Skeletal muscle tissue (tissue), 4 donors: ENCODE measurements around the gene CXADR. TPM values are rescaled to one million over a fixed set of nuclear protein-coding genes. Genes with fewer than 3 reads are reported as not detected.
"Not testable (repeated sequence)": the region's sequence is repeated elsewhere in the genome, so short reads cannot be mapped to it uniquely, and the experiment has no call there.

Experiments used
- H3K27ac ChIP-seq: one replicate; pipeline ENCODE4 v1.7.0; 2013; ENCODE audit warnings: mild to moderate bottlenecking, low read depth, low read length, inconsistent platforms
- H3K27me3 ChIP-seq, 3 donors: one replicate each; pipeline ENCODE4 v1.7.0; 2013; ENCODE audit warnings: low read length in 3 of 3; ENCODE audit not compliant: control insufficient read depth in 3 of 3, insufficient read depth in 3 of 3
- H3K36me3 ChIP-seq, 3 donors: one replicate each; pipeline ENCODE4 v1.7.0; 2013; ENCODE audit warnings: low read length in 3 of 3; ENCODE audit not compliant: control insufficient read depth in 3 of 3, insufficient read depth in 3 of 3
- H3K4me1 ChIP-seq, 3 donors: one replicate each; pipeline ENCODE4 v1.7.0; 2013; ENCODE audit warnings: low read length in 3 of 3, mild to moderate bottlenecking in 3 of 3; ENCODE audit not compliant: control insufficient read depth in 3 of 3, insufficient read depth in 3 of 3
- H3K4me3 ChIP-seq, 3 donors: one replicate each; pipeline ENCODE4 v1.7.0; 2013; ENCODE audit warnings: low read length in 3 of 3
- H3K9ac ChIP-seq, 3 donors: one replicate each; pipeline ENCODE4 v1.7.0; 2013; ENCODE audit warnings: low read length in 3 of 3, mild to moderate bottlenecking in 3 of 3, moderate library complexity in 2 of 3, low read depth in 1 of 3
- H3K9me3 ChIP-seq, 3 donors: one replicate each; pipeline ENCODE4 v1.7.0; 2013; ENCODE audit warnings: low read length in 3 of 3; ENCODE audit not compliant: control insufficient read depth in 3 of 3
- total RNA-seq: library from RNA; depleted of rRNA; stranded (reverse); fragments of >200 nt; gene quantifications from one replicate; pipeline ENCODE4 v1.2.3, GENCODE V29; 2014
- donor health status: Osteomylitis.

The CXADR gene
- total RNA-seq, 1 donor from 2014 or later: 0.52 TPM

DNA sequence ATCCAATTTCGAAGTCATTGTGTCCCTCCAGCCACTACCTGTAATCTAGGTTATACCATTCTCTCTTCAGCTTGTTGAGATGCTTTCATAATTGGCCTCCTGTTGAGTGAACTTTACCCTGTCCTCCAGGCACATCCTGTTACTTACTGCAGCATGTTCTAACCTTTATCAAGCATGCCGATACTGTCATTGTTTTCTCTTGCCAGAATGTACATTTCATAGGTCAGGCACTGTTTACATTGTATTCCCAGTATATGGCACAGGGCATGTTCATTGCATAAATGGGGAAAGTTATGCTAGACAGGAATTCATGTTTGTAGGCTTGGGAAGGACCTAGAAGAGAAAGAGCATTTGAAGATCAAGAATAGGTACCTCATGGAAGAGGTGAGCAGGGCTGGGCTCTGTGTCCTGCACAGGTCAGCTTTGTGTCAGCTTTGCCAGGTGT, 10.2 kb downstream of the CXADR start:
- Histone ChIP-seq H3K4me1 (no peaks in the 10 kb centered on the region), H3K36me3 (no peaks in the 10 kb centered on the region), H3K9me3 (no peaks in the 10 kb centered on the region), H3K4me3 (no peak overlapping the region), H3K9ac (no peak overlapping the region), H3K27me3 (peaks cover 0 to 7% (median 0%) of the 10 kb centered on the region in 3 donors), H3K27ac (no peak overlapping the region)

DNA sequence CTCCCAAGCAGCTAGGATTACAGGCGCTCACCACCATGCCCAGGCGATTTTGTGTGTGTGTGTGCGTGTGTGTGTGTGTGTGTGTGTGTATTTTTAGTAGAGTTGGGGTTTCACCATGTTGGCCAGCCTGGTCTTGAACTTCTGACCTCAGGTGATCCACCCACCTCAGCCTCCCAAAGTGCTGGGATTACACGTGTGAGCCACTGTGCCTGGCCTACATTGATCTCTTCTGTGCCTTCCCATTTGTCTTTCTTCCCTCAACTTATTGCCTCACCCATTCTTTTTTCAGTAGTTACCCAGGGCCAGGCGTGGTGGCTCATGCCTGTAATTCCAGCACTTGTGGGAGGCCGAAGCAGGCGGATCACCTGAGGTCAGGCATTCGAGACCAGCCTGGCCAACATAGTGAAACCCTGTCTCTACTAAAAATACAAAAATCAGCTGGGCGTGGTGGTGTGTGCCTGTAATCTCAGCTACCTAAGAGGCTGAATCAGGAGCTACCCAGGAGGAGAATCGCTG, 11.2 kb downstream of the CXADR start:
- not testable (repeated sequence) for H3K36me3 ChIP-seq, H3K27me3 ChIP-seq, H3K9ac ChIP-seq, H3K4me1 ChIP-seq, H3K4me3 ChIP-seq, H3K27ac ChIP-seq, H3K9me3 ChIP-seq

DNA sequence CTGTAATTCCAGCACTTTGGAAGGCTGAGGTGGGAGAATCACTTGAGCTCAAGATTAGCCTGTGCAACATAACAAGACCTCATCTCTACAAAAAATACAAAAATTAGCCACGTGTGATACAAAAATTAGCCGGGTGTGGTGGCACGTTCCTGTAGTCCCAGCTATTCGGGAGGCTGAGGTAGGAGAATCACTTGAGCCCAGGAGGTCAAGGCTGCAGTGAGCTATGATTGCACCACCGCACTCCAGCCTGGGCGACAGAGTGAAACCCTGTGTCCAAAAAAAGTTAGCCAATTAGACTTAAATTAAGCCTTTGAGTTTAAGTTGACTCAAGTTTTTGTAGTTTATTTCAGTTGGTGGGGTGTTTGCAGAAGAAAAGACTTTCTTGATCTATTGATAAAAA, 11.8 kb downstream of the CXADR start:
- H3K27me3 ChIP-seq: no peaks in the 10 kb centered on the region
- H3K4me1 ChIP-seq: no peaks in the 10 kb centered on the region
- H3K9me3 ChIP-seq: no peaks in the 10 kb centered on the region
- H3K4me3 ChIP-seq: no peak overlapping the region
- H3K36me3 ChIP-seq: no peaks in the 10 kb centered on the region
- no peak overlapping the region for H3K9ac ChIP-seq
- no peak overlapping the region for H3K27ac ChIP-seq

DNA sequence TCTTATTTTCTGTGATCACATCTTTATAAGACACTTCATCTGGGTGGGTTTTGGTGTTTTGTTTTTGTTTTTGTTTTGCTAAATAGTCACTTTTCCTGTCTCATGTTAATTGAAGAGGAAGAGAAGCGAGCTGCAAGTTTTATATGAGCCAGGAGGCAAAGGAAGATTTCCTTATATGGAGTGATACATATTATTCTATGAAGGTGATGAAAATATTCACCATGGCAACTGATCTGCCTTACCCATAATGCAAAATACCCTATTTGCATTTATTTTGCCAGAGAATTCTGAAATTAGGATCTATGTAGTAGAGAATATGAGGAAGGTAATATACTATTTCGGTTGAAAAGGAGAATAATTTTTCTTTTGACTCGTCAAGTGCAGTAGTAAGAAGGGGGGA, 13.9 kb downstream of the CXADR start:
- H3K9ac ChIP-seq: no peak overlapping the region
- H3K4me1 ChIP-seq: no peaks in the 10 kb centered on the region
- no peaks in the 10 kb centered on the region for H3K36me3 ChIP-seq
- H3K27me3 ChIP-seq: no peaks in the 10 kb centered on the region
- no peak overlapping the region for H3K4me3 ChIP-seq
- no peaks in the 10 kb centered on the region for H3K9me3 ChIP-seq
- no peak overlapping the region for H3K27ac ChIP-seq

DNA sequence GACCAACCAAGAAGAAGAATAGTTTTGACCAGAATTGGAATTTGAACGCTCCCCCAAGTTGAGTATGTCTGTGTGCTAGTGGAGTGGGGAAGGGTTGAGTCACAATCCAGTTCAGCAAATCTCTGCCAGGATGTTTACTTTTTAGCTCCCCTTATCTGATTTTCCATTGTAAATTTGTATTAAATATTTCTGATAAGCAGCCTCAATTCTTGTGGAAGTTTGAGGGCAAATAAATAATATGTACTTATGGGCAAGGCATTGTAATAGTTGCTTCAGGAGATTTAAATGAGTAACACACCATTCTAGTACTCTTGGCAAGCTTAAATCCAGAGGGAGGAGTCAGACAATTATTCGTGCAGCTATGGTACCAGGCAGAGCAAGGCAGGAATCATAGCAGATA, 14.4 kb downstream of the CXADR start:
- Histone ChIP-seq H3K9ac (no peak overlapping the region), H3K4me1 (no peaks in the 10 kb centered on the region), H3K36me3 (no peaks in the 10 kb centered on the region), H3K4me3 (no peak overlapping the region), H3K27ac (no peak overlapping the region), H3K27me3 (no peaks in the 10 kb centered on the region), H3K9me3 (no peaks in the 10 kb centered on the region)

DNA sequence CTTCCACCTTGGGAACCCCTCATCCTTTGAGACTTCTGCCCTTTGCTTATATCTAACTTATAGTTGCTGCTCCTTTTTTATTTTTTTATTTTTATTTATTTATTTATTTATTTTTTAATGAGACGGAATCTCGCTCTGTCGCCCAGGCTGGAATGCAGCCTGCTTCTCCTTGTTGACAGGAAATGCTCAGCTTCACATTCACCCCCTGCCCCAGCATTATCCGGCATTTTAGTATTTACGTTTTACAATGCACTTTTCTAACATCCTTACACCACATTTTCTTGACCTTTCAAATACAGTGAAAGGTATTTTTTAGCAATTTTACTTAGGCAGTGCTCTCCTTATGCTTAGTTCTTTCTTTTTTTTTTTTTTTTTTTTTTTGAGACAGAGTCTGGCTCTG, 14.9 kb downstream of the CXADR start:
- Histone ChIP-seq H3K27me3 (no peaks in the 10 kb centered on the region), H3K36me3 (no peaks in the 10 kb centered on the region), H3K4me3 (no peak overlapping the region), H3K4me1 (no peaks in the 10 kb centered on the region), H3K27ac (no peak overlapping the region), H3K9ac (no peak overlapping the region), H3K9me3 (no peaks in the 10 kb centered on the region)

DNA sequence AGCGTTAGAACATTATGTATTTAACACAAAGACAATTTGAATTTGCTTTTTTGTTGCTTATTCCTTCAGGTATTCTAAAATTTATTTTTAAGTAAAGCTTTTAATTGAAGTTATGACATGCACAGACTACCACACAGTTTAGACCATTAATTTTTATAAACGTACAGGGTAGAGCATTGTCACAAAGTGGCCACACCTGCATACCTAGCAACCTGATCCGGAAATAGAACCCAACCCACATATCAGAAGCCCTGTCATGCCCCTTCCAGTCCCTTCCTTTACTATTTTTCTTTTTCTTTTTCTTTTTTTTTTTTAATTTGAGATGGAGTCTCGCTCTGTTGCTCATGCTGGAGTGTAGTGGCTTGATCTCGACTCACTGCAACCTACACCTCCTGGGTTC, 16.8 kb downstream of the CXADR start:
- no peaks in the 10 kb centered on the region for H3K27me3 ChIP-seq
- no peak overlapping the region for H3K4me3 ChIP-seq
- no peaks in the 10 kb centered on the region for H3K9me3 ChIP-seq
- no peaks in the 10 kb centered on the region for H3K36me3 ChIP-seq
- no peak overlapping the region for H3K9ac ChIP-seq
- no peak overlapping the region for H3K27ac ChIP-seq
- no peaks in the 10 kb centered on the region for H3K4me1 ChIP-seq

DNA sequence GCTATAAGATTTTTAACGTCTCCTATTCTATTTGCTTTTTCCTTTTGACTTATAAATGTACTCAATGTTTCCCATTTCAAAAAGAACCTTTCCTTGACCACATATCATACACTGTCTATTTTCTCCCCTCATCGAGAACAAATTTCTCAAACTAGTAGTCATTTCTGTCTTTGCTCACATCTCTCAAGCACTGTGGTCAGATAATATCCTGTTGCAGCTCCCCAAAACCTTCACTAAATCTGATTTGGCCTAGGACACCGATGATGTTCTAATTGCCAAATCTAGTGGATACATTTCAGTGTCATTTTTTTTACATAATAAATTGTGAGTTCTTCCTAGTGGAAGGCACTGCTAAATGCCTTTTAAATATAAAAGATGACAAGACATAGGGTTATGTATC, 19.4 kb downstream of the CXADR start:
- H3K36me3 ChIP-seq: no peaks in the 10 kb centered on the region
- H3K9ac ChIP-seq: no peak overlapping the region
- H3K27ac ChIP-seq: no peak overlapping the region
- no peaks in the 10 kb centered on the region for H3K9me3 ChIP-seq
- H3K27me3 ChIP-seq: no peaks in the 10 kb centered on the region
- H3K4me1 ChIP-seq: no peaks in the 10 kb centered on the region
- H3K4me3 ChIP-seq: no peak overlapping the region

DNA sequence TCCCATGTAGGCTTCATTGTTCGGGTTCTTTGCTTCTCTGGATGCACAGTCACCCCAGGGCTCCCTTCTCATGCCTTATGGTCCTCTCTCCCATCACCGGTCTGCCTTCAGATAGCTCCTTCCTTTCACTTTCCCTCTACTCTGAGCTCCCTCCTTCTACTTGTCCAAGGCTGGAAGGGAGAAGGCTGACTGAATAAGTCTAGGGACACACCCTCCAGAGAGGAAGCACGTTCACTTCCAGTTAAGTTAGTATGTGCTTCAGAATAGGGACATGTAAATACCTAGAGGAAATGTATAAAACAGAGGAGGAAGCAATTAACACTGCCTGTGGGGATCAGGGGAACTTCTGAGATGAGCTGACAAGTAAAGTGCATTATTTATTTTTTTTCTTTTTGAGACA, 23.5 kb downstream of the CXADR start:
- Histone ChIP-seq H3K27ac (no peak overlapping the region), H3K4me3 (no peak overlapping the region), H3K9ac (no peak overlapping the region), H3K4me1 (no peaks in the 10 kb centered on the region), H3K27me3 (no peaks in the 10 kb centered on the region), H3K36me3 (no peaks in the 10 kb centered on the region), H3K9me3 (no peaks in the 10 kb centered on the region)

DNA sequence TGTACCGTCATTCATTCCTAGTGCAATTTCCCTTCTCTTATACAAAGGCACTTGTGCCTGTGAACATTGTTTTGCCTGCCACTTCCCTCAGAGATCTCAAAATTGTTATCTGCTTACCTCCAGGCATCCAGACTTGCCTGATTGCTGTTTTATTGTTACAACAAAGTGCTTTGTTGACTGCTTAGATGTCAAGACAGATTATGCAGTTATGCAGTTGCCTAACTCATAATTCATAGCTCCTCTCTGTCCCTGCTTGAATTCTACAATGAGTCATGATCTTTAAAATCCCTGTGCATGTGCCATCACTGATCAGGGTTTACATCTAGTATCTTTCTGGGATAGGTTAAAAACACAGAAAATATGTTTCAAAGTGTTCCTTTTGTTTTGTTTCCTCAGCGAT, 24.5 kb downstream of the CXADR start:
- H3K27me3 ChIP-seq: no peaks in the 10 kb centered on the region
- H3K9ac ChIP-seq: no peak overlapping the region
- H3K4me3 ChIP-seq: no peak overlapping the region
- no peaks in the 10 kb centered on the region for H3K9me3 ChIP-seq
- H3K27ac ChIP-seq: no peak overlapping the region
- H3K36me3 ChIP-seq: no peaks in the 10 kb centered on the region
- H3K4me1 ChIP-seq: no peaks in the 10 kb centered on the region

DNA sequence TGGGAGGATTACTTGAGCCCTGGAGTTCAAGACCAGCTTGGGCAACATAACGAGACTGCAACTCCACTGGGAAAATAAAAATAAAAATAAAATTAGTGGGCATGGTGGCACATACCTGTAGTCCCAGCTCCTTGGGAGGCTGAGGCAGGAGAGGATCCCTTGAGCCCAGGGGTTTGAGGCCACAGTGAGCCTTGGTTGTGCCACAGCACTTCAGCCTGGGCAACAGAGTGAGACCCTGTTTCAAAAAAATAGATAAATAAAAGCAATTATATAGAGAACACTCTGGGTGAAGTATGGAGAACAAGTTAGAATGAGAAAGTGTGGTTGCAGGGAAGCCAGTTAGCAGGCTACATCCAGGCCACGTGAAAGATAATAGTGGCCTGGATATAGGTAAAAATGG, 25.7 kb downstream of the CXADR start:
- no peak overlapping the region for H3K27ac ChIP-seq
- H3K9ac ChIP-seq: no peak overlapping the region
- H3K4me1 ChIP-seq: no peaks in the 10 kb centered on the region
- H3K27me3 ChIP-seq: no peaks in the 10 kb centered on the region
- no peak overlapping the region for H3K4me3 ChIP-seq
- no peaks in the 10 kb centered on the region for H3K36me3 ChIP-seq
- no peaks in the 10 kb centered on the region for H3K9me3 ChIP-seq
